HCT116 (cell line): ENCODE data around the gene ARHGEF25. TPM values are rescaled to one million over a fixed set of nuclear protein-coding genes. Genes with fewer than 3 reads are reported as not detected.

Experiments
- ATAC-seq: fragments of 200-7000 bp; cut with Tn5 transposase; 2 replicates; pipeline ENCODE4 v1.9.1; 2020; ENCODE audit warnings: mild to moderate bottlenecking, moderate library complexity
- BruUV-seq: library from RNA; stranded (reverse); fragments of 400-500 nt; replicated peaks from 2 replicates; lab custom pipeline; 2021; lab: Mats Ljungman, UMichigan
- CTCF ChIA-PET: fragments of 300-600 bp; sonication (Branson Sonifier 250); formaldehyde crosslinking; loops from one replicate; lab custom pipeline; 2021; ENCODE audit warnings: antibody characterized with exemption; lab: Charles Lee
- POLR2A ChIA-PET: fragments of 300-600, 350-600 bp; sonication (Branson Sonifier 250); formaldehyde crosslinking; loops from one replicate; lab custom pipeline; 2021; ENCODE audit warnings: antibody characterized with exemption; lab: Charles Lee
- RAD21 ChIA-PET, 2 experiments: fragments of 300-600 bp; sonication (Branson Sonifier 250); formaldehyde crosslinking; loops; one replicate each; lab custom pipeline; 2023; ENCODE audit warnings: low total read pairs in 2 of 2; ENCODE audit not compliant: uncharacterized antibody in 2 of 2, unreplicated experiment in 2 of 2, low non-redundant PET in 1 of 2; lab: Charles Lee
- DNase-seq: peaks from one replicate; pipeline ENCODE4 v3.0.0-alpha.2; 2010; ENCODE audit warnings: low read depth, low spot score
- H2AFZ ChIP-seq: fragments of 200-600 bp; shearing (Covaris generic), sonication (generic); 2 replicates; pipeline ENCODE4 v1.6.1; 2017; ENCODE audit warnings: low read depth, mixed run types, mixed read lengths, antibody characterized with exemption, low read length; ENCODE audit not compliant: poor library complexity, severe bottlenecking
- H3K27ac ChIP-seq: 2 replicates; pipeline ENCODE4 v1.5.1; 2012; ENCODE audit warnings: low read depth, low read length
- H3K27me3 ChIP-seq: fragments of 200-600 bp; sonication (generic); 2 replicates; pipeline ENCODE4 v1.6.1; 2016; ENCODE audit warnings: mixed run types, low read length, mixed read lengths; ENCODE audit not compliant: insufficient read depth
- H3K36me3 ChIP-seq, 2 experiments: fragments of 200-500 bp in 1 of 2; fragments of 200-600 bp in 1 of 2; sonication (Bioruptor generic) in 1 of 2; sonication (generic) in 1 of 2; 2 replicates each; pipeline versions ENCODE4 v1.5.1 to v1.6.1; 2014 to 2016; ENCODE audit warnings: low read length in 2 of 2, inconsistent platforms in 1 of 2, mixed read lengths in 1 of 2, mixed run types in 1 of 2; ENCODE audit not compliant: insufficient read depth in 2 of 2, control insufficient read depth in 1 of 2
- H3K4me1 ChIP-seq, 2 experiments: fragments of 200-600 bp in 1 of 2; sonication (generic) in 1 of 2; 2 replicates each; pipeline versions ENCODE4 v1.5.1 to v1.6.1; 2012 to 2017; ENCODE audit warnings: low read length in 2 of 2, inconsistent platforms in 1 of 2, mild to moderate bottlenecking in 1 of 2, mixed read lengths in 1 of 2, mixed run types in 1 of 2, moderate library complexity in 1 of 2; ENCODE audit not compliant: insufficient read depth in 2 of 2, control insufficient read depth in 1 of 2
- H3K4me2 ChIP-seq: fragments of 200-600 bp; sonication (generic); 2 replicates; pipeline ENCODE4 v1.6.1; 2017; ENCODE audit warnings: mixed run types, low read length, mixed read lengths
- H3K4me3 ChIP-seq, 2 experiments: fragments of 200-600 bp in 1 of 2; sonication (generic) in 1 of 2; replicated peaks in 1 of 2; 2 replicates each; pipeline ENCODE4 v1.5.1; 2011 to 2016; ENCODE audit warnings: low read length in 2 of 2, control low read depth in 1 of 2, low read depth in 1 of 2, mild to moderate bottlenecking in 1 of 2, mixed read lengths in 1 of 2, mixed run types in 1 of 2
- H3K79me2 ChIP-seq: fragments of 200-600 bp; sonication (generic); 2 replicates; pipeline ENCODE4 v1.6.1; 2017; ENCODE audit warnings: mild to moderate bottlenecking, mixed run types, low read length, moderate library complexity, mixed read lengths; ENCODE audit not compliant: insufficient read depth
- H3K9ac ChIP-seq: fragments of 200-600 bp; sonication (generic); 2 replicates; pipeline ENCODE4 v1.6.1; 2016; ENCODE audit warnings: low read length, mixed read lengths
- H3K9me2 ChIP-seq: fragments of 200-600 bp; sonication (generic), shearing (Covaris generic); 2 replicates; pipeline ENCODE4 v1.6.1; 2017; ENCODE audit warnings: mixed run types, mild to moderate bottlenecking, moderate library complexity; ENCODE audit not compliant: insufficient read depth
- H3K9me3 ChIP-seq, 2 experiments: fragments of 200-500 bp in 1 of 2; fragments of 200-600 bp in 1 of 2; sonication (Bioruptor generic) in 1 of 2; sonication (generic) in 1 of 2; 2 replicates each; pipeline ENCODE4 v1.6.1; 2014 to 2017; ENCODE audit warnings: low read length in 2 of 2, mixed read lengths in 2 of 2, inconsistent platforms in 1 of 2, low read depth in 1 of 2, mild to moderate bottlenecking in 1 of 2, mixed run types in 1 of 2, moderate library complexity in 1 of 2; ENCODE audit not compliant: control insufficient read depth in 1 of 2, insufficient read depth in 1 of 2
- H4K20me1 ChIP-seq: fragments of 200-600 bp; sonication (generic), shearing (Covaris generic); 2 replicates; pipeline ENCODE4 v1.6.1; 2017; ENCODE audit warnings: mixed run types, mild to moderate bottlenecking, moderate library complexity; ENCODE audit not compliant: insufficient read depth
- ATF3 ChIP-seq: IDR thresholded peaks from 2 replicates; pipeline ENCODE4 v1.6.1; 2012
- CBX3 ChIP-seq: IDR thresholded peaks from 2 replicates; pipeline ENCODE4 v1.6.1; 2012; ENCODE audit warnings: low read depth
- CEBPB ChIP-seq: IDR thresholded peaks from 2 replicates; pipeline ENCODE4 v1.6.1; 2012; ENCODE audit warnings: low read depth
- CTCF ChIP-seq, 3 experiments: fragments of 200-600 bp in 1 of 3; sonication (generic) in 1 of 3; IDR thresholded peaks in 2 of 3; conservative IDR thresholded peaks in 1 of 3; 2 replicates each; pipeline ENCODE4 v1.5.1; 2012 to 2017; ENCODE audit warnings: low read depth in 2 of 3, low read length in 2 of 3, antibody characterized with exemption in 1 of 3, borderline replicate concordance in 1 of 3, control low read depth in 1 of 3, mild to moderate bottlenecking in 1 of 3, mixed read lengths in 1 of 3, mixed run types in 1 of 3, moderate library complexity in 1 of 3; ENCODE audit not compliant: insufficient read depth in 1 of 3
- EGR1 ChIP-seq: IDR thresholded peaks from 2 replicates; pipeline ENCODE4 v1.6.1; 2012; ENCODE audit warnings: low read depth
- ELF1 ChIP-seq: IDR thresholded peaks from 2 replicates; pipeline ENCODE4 v1.6.1; 2012; ENCODE audit warnings: low read depth, borderline replicate concordance
- EZH2phosphoT487 ChIP-seq: fragments of 200-600 bp; IDR thresholded peaks from 2 replicates; pipeline ENCODE4 v1.6.1; 2018; ENCODE audit warnings: antibody characterized with exemption, borderline replicate concordance
- FOSL1 ChIP-seq: IDR thresholded peaks from 2 replicates; pipeline ENCODE4 v1.6.1; 2012; ENCODE audit warnings: low read depth
- JUND ChIP-seq: IDR thresholded peaks from 2 replicates; pipeline ENCODE4 v1.6.1; 2012
- MAX ChIP-seq: IDR thresholded peaks from 2 replicates; pipeline ENCODE4 v1.6.1; 2012
- POLR2A ChIP-seq: IDR thresholded peaks from 2 replicates; pipeline ENCODE4 v1.7.0; 2011; ENCODE audit warnings: borderline replicate concordance; ENCODE audit not compliant: insufficient read depth, insufficient read length; ENCODE audit errors: extremely low read depth
- POLR2AphosphoS5 ChIP-seq: IDR thresholded peaks from 2 replicates; pipeline ENCODE4 v1.6.1; 2011; ENCODE audit warnings: mild to moderate bottlenecking, low read depth, low read length, moderate library complexity
- RAD21 ChIP-seq: IDR thresholded peaks from 2 replicates; pipeline ENCODE4 v1.6.1; 2012; ENCODE audit warnings: low read depth, mild to moderate bottlenecking
- REST ChIP-seq: IDR thresholded peaks from 2 replicates; pipeline ENCODE4 v1.6.1; 2012; ENCODE audit warnings: low read depth
- SP1 ChIP-seq: IDR thresholded peaks from 2 replicates; pipeline ENCODE4 v1.6.1; 2012; ENCODE audit warnings: low read depth
- TCF7L2 ChIP-seq: IDR thresholded peaks from 2 replicates; pipeline ENCODE4 v1.7.0; 2011; ENCODE audit warnings: borderline replicate concordance, inconsistent platforms; ENCODE audit not compliant: insufficient read depth, insufficient read length; ENCODE audit errors: extremely low read depth
- YY1 ChIP-seq: IDR thresholded peaks from 2 replicates; pipeline ENCODE4 v1.6.1; 2011; ENCODE audit warnings: low read length, low read depth, moderate library complexity, mild to moderate bottlenecking; ENCODE audit not compliant: insufficient replicate concordance; ENCODE audit errors: extremely low read depth
- ZBTB33 ChIP-seq: IDR thresholded peaks from 2 replicates; pipeline ENCODE4 v1.6.1; 2011; ENCODE audit warnings: mild to moderate bottlenecking, low read length, moderate library complexity; ENCODE audit not compliant: insufficient replicate concordance; ENCODE audit errors: extremely low read depth
- ZFX ChIP-seq: fragments of 450-650 bp; IDR thresholded peaks from 2 replicates; pipeline ENCODE4 v1.6.1; 2017
- intact Hi-C: fragments of 100-400 bp; cut with micrococcal nuclease; formaldehyde crosslinking; loops from 2 replicates; pipeline ENCODE4 v1.10.0; 2022
- total RNA-seq: library from RNA; stranded (reverse); gene quantifications from one replicate; pipeline ENCODE4 v1.2.1, GENCODE V29; 2021; ENCODE audit not compliant: unreplicated experiment

The ARHGEF25 gene
- total RNA-seq, 1 experiment from 2014 or later = 3.6 TPM

- Histone ChIP-seq H3K79me2 (no peaks in the 10 kb centered on the region), H3K9me3 (no peaks in the 10 kb centered on the region), H3K4me1 (peaks cover 0 to 9% of the 10 kb centered on the region in 2 experiments; a peak in 1 of 4 replicates), H3K9ac (no peak overlapping the region), H3K36me3 (no peaks in the 10 kb centered on the region)
- no peak for ATAC-seq
- ChIA-PET POLR2A (no interaction called here), CTCF (interaction anchor here (2.0 kb wide), 1 partner anchor 29 kb away, joined by 7 read pairs; no protein-coding TSS in a partner anchor)
- BruUV-seq = no TSS peak
- TF ChIP-seq EZH2phosphoT487 (no peak), TCF7L2 (no peak), CTCF (IDR thresholded peaks at IDR 0.05 in 2 of 3, conservative IDR thresholded peaks at IDR 0.05 in 1 of 3; ENCODE audit: borderline replicate concordance in 1 of 3, insufficient read depth in 1 of 3, low read depth in 2 of 3, low read length in 2 of 3) (no peak), ATF3 (no peak), MAX (no peak), CEBPB (no peak), ZBTB33 (no peak), JUND (no peak), POLR2A (no peak), REST (no peak), CBX3 (no peak), YY1 (no peak), EGR1 (no peak), POLR2AphosphoS5 (no peak), ELF1 (no peak), RAD21 (no peak), ZFX (no peak), SP1 (no peak), FOSL1 (no peak)
- TF ChIP-seq, all 23 proteins: peak for 0
- intact Hi-C loops = no loop called here
- RAD21 ChIA-PET = no interaction called here
- Histone ChIP-seq H4K20me1 (no peaks in the 10 kb centered on the region), H2AFZ (no peak overlapping the region), H3K4me3 (no peak overlapping the region), H3K27me3 (no peaks in the 10 kb centered on the region), H3K4me2 (no peak overlapping the region), H3K9me2 (no peaks in the 10 kb centered on the region), H3K27ac (no peak overlapping the region)
- no peak for DNase-seq
These were observed 1.6 kb downstream of the ARHGEF25 start for GRCh38 chr12:57612711-57613426.
